ENCODE results near the gene TRMT1. TPM values are rescaled to one million over a fixed set of nuclear protein-coding genes. Genes with fewer than 3 reads are reported as not detected.

The TRMT1 gene
- total RNA-seq, 1 donor from 2014 or later, result 49.9 TPM

DNA sequence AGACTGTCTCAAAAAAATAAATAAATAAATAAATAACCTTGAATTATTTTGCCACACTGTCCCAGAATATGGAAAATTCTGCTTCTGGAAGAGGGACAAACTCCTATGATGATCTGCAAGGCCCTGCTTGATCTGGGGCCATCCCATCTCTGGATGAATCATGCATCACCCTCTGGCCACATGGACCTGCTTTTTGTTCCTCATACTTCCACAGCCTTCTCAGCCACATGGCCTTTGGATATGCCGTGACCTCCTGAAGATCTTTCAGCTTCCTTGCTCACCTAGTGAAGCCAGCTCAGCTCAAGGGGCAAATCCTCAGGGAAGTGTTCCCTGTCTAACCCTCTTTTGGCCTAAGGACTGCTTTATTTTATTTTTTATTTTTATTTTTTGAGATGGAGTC is 44.0 kb upstream of the TRMT1 start:
- no peak overlapping the region for H3K4me3 ChIP-seq (ENCODE audit: low read depth, low read length)
- DNase-seq (ENCODE audit: low read depth), result no peak
- TF ChIP-seq, protein P1, sequence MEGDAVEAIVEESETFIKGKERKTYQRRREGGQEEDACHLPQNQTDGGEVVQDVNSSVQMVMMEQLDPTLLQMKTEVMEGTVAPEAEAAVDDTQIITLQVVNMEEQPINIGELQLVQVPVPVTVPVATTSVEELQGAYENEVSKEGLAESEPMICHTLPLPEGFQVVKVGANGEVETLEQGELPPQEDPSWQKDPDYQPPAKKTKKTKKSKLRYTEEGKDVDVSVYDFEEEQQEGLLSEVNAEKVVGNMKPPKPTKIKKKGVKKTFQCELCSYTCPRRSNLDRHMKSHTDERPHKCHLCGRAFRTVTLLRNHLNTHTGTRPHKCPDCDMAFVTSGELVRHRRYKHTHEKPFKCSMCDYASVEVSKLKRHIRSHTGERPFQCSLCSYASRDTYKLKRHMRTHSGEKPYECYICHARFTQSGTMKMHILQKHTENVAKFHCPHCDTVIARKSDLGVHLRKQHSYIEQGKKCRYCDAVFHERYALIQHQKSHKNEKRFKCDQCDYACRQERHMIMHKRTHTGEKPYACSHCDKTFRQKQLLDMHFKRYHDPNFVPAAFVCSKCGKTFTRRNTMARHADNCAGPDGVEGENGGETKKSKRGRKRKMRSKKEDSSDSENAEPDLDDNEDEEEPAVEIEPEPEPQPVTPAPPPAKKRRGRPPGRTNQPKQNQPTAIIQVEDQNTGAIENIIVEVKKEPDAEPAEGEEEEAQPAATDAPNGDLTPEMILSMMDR (conservative IDR thresholded peaks at IDR 0.05; ENCODE audit: low read depth, low read length), result no peak

DNA sequence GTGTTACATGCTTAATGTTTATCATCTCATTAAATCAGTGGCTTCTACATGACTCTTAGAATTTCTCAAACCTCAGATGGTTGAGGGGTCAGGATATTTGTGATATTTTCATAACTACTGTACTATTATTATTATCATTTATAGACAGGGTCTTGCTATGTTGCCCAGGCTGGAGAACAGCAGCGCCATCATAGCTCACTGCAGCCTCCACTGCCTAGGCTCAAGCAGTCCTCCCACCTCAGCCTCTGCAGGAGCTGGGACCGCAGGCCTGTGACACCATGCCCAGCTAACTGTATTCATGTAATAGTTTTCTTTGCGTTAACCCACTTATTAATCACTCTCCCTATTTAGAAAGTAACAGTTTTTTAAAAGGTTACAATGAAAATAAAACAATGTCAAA is 43.2 kb upstream of the TRMT1 start:
- no peak overlapping the region for H3K4me3 ChIP-seq (ENCODE audit: low read depth, low read length)
- TF ChIP-seq, protein P1 (conservative IDR thresholded peaks at IDR 0.05; ENCODE audit: low read depth, low read length), result no peak
- no peak for DNase-seq (ENCODE audit: low read depth)

DNA sequence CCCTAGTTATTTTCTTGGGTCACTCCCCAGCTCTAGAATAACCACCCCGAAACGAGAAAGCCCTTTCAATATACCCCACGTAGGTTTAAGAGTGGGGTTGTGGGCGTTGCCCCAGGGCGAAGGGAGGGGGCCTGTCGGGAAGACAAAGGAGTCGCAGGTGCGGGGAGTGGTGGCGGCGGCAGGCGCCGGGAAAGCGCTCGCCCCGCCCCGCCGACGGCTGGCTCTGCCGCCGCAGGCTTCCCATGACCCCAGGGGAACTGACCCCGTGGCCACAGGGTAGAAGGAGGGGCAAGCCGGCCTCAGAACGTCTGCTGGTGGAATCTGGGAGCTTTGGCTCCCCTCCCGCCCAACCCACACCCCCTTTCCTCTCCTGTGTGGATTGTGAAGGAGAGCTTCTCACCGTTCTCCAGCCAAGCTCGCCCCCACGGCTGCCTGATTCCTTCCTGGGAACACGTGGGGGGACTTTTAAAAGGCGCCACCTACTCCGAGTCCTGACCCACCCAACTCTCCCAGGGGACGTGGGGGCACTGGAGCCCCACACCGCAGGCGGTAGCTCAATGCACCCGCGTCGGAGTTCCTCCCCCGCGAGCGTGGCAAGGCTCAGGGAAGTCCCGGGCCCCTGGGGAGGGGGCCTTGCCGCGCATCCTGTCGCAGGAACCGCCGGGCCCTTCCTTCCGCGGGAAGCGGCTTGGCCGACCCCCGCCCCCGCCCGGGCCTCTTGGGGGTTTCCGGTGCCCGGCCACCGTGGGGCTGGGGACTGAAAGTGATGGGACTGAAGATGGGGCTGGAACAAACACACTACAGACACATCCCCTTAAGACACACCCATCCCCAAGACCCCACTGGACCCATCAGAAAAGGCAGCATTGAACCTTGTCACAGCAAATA is 39.2 kb upstream of the TRMT1 start:
- H3K4me3 ChIP-seq (ENCODE audit: low read depth, low read length), result peak overlapping the region; percentile 92
- TF ChIP-seq, protein P1 (conservative IDR thresholded peaks at IDR 0.05; ENCODE audit: low read depth, low read length), result no peak
- no peak for DNase-seq (ENCODE audit: low read depth)

DNA sequence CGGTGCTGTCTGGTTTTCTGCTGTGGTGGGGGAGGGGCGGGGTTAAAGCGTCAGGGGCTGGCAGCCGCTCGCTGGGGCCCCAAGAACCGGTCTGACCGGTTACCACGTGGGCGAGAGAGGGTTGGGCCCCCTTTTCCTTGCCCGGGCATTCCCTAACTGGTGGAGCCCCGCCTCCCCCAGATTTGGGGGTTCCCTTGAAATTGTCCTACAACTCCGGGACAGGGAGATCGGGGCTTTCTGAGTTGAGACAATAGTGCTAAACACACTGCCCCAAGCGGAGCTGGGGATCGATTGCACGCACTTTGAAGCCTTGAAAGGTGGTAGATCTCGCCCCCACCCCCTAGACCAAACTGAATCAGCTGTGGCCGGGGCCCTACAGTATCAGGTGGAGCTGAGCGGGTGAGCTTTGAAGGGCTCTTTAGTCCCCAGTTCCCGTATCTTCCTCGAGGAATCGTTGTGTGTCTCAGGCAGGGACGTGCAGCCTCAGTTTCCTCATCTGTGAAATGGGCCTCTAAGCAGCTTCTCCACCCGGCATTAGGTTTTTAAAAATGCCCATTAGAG is 38.5 kb upstream of the TRMT1 start:
- DNase-seq (ENCODE audit: low read depth), result no peak
- TF ChIP-seq, protein P1 (conservative IDR thresholded peaks at IDR 0.05; ENCODE audit: low read depth, low read length), result peak; percentile 40
- peak overlapping the region; percentile 92 for H3K4me3 ChIP-seq (ENCODE audit: low read depth, low read length)

DNA sequence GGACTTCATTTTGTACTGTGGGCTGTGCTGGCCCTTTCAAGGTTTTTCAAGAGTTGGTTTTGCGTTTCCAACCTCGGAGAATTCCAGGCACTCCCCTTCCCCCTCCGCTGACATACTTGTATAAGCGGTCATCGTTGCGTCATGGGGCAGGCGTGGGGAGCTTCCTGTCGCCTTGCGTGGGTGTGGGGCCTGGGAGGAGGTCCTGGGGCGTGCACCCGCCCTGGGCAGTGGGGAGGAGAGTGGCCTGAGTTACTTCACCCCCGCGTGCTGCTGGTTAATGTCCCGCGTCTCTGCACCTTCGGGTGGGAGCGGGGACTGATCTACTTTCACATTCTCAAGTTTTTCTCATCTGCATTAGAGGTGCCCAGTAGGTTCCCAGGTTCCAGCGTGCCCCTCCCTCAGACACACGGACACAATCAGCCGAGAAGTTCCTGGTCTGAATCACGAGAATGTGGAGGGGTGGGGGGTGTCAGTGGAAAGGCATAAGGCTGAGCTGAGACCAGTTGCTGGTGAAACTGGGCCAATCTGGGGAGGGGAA is 37.8 kb upstream of the TRMT1 start:
- DNase-seq (ENCODE audit: low read depth), result no peak
- peak overlapping the region; percentile 92 for H3K4me3 ChIP-seq (ENCODE audit: low read depth, low read length)
- TF ChIP-seq, protein P1 (conservative IDR thresholded peaks at IDR 0.05; ENCODE audit: low read depth, low read length), result no peak

DNA sequence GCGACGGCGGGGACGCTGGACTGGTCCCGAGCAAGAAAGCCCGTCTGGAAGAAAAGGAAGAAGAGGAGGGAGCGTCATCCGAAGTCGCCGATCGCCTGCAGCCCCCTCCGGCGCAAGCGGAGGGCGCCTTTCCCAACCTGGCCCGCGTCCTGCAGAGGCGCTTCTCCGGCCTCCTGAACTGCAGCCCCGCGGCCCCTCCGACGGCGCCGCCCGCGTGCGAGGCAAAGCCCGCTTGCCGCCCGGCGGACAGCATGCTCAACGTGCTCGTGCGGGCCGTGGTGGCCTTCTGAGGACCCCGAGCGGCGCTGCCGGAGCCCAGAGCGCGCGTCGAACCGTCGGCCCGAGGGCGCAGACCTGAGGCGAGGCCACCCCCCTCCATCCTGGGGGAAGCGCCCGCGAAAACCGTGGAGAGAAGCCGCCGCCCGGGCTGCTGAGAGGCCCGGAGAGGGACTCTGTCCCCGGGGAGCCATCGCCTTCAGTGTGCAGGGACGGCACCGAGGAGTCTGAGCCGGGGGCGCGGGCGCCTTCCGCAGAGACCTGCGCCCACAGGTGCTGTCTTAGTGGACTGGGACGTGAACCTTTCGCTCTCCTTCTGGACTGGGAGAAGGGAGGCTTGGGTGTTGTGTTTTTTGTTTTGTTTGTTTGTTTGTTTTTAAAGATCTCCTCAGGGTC is 37.2 kb upstream of the TRMT1 start:
- peak overlapping the region; percentile 92 for H3K4me3 ChIP-seq (ENCODE audit: low read depth, low read length)
- TF ChIP-seq, protein P1 (conservative IDR thresholded peaks at IDR 0.05; ENCODE audit: low read depth, low read length), result peak; percentile 8
- no peak for DNase-seq (ENCODE audit: low read depth)

Data from epithelial cell of proximal tubule (primary cell).